CD4-positive, alpha-beta T cell (primary cell): ENCODE data around the gene CYTL1. TPM values are rescaled to one million over a fixed set of nuclear protein-coding genes. Genes with fewer than 3 reads are reported as not detected.

Source experiments
- ATAC-seq: fragments of 200-7000 bp; cut with Tn5 transposase; one replicate; pipeline ENCODE4 v1.10.0; 2022; ENCODE audit warnings: mild to moderate bottlenecking; ENCODE audit not compliant: poor library complexity
- CTCF ChIA-PET: fragments of 350-600 bp; sonication (Branson Sonifier 250); formaldehyde crosslinking; loops from one replicate; lab custom pipeline; 2021; ENCODE audit warnings: antibody characterized with exemption, inconsistent platforms; lab: Charles Lee
- POLR2A ChIA-PET: fragments of 350-600 bp; sonication (Branson Sonifier 250); formaldehyde crosslinking; loops from one replicate; lab custom pipeline; 2021; ENCODE audit warnings: antibody characterized with exemption, inconsistent platforms; lab: Charles Lee
- DNase-seq, 14 experiments: peaks; one replicate each; pipeline ENCODE4 v3.0.0-alpha.2; 2013 to 2020; ENCODE audit warnings: mixed read lengths in 2 of 14
- H3K27ac ChIP-seq, 2 donors: one replicate each; pipeline versions ENCODE4 v1.5.1 to v1.7.0; 2013; ENCODE audit warnings: low read length in 2 of 2, low read depth in 1 of 2, mild to moderate bottlenecking in 1 of 2
- H3K27me3 ChIP-seq, 2 experiments: 1 replicate in 1 of 2; 2 replicates in 1 of 2; pipeline versions ENCODE4 v1.6.1 to v1.7.0; 2013; ENCODE audit warnings: low read length in 2 of 2, control low read depth in 1 of 2, mild to moderate bottlenecking in 1 of 2, moderate library complexity in 1 of 2; ENCODE audit not compliant: insufficient read depth in 2 of 2, control insufficient read depth in 1 of 2
- H3K36me3 ChIP-seq: one replicate; pipeline ENCODE4 v1.6.1; 2013; ENCODE audit warnings: low read length, control low read depth; ENCODE audit not compliant: insufficient read depth
- H3K4me1 ChIP-seq: one replicate; pipeline ENCODE4 v1.6.1; 2013; ENCODE audit warnings: low read length, control low read depth; ENCODE audit not compliant: insufficient read depth
- H3K4me3 ChIP-seq: one replicate; pipeline ENCODE4 v1.5.1; 2013; ENCODE audit warnings: mild to moderate bottlenecking, low read length, moderate library complexity
- H3K9me3 ChIP-seq, 2 experiments: 1 replicate in 1 of 2; 2 replicates in 1 of 2; pipeline versions ENCODE4 v1.6.1 to v1.7.0; 2013; ENCODE audit warnings: low read length in 2 of 2, mild to moderate bottlenecking in 2 of 2, control low read depth in 1 of 2, moderate library complexity in 1 of 2; ENCODE audit not compliant: control insufficient read depth in 1 of 2, insufficient read depth in 1 of 2
- H3K27ac Mint-ChIP-seq: one replicate; pipeline ENCODE4 v1.8.0; 2020; ENCODE audit warnings: mixed read lengths
- H3K27me3 Mint-ChIP-seq: one replicate; pipeline ENCODE4 v1.8.0; 2021; ENCODE audit warnings: mixed read lengths
- H3K36me3 Mint-ChIP-seq: one replicate; pipeline ENCODE4 v1.8.0; 2021; ENCODE audit warnings: low read depth, mixed read lengths
- H3K4me1 Mint-ChIP-seq: one replicate; pipeline ENCODE4 v1.8.0; 2021; ENCODE audit warnings: low read depth, mixed read lengths
- H3K4me3 Mint-ChIP-seq: one replicate; pipeline ENCODE4 v1.8.0; 2020; ENCODE audit warnings: mild to moderate bottlenecking, mixed read lengths
- H3K9me3 Mint-ChIP-seq: one replicate; pipeline ENCODE4 v1.8.0; 2020; ENCODE audit warnings: mixed read lengths
- intact Hi-C, 2 experiments: fragments of 100-400 bp; cut with DNase I in 1 of 2; cut with micrococcal nuclease in 1 of 2; formaldehyde crosslinking; loops; one replicate each; pipeline versions ENCODE4 v1.15.1 to v1.9.0; 2023 to 2025; cut with DNase I, micrococcal nuclease
- total RNA-seq, 174 experiments: library from RNA in 2 of 174; stranded (reverse) in 2 of 174; gene quantifications; one replicate each; pipeline ENCODE4 v1.2.3 and lab custom pipeline; 2021 to 2026
- TF ChIP-seq, protein P1 (sequence below): fragments of 200-600 bp; IDR thresholded peaks from one replicate; pipeline ENCODE4 v1.8.0; 2022; ENCODE audit warnings: antibody characterized with exemption, mild to moderate bottlenecking

The CYTL1 gene
- total RNA-seq, 2 experiments from 2014 or later = not detected

DNA sequence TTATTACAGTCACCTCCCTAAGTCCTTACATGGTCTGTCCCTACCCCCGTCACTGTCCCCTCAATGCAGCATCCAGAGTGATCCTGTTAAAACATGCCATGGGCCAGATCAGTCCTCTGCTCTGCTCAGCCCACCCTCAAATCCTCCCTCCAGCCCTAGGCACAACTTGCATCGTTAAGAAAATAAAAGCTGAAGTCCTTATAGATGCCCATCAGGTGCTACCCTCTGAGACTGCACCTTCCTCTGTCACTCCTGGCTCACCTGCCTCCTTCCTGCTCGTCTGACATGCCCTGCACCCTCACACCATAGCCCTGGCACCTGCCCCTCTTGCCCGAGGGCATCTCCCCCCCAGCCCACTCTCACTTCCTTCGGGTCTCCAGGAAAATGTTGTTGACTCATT is 36.2 kb upstream of the CYTL1 start:
- no peak for ATAC-seq
- TF ChIP-seq, protein P1, sequence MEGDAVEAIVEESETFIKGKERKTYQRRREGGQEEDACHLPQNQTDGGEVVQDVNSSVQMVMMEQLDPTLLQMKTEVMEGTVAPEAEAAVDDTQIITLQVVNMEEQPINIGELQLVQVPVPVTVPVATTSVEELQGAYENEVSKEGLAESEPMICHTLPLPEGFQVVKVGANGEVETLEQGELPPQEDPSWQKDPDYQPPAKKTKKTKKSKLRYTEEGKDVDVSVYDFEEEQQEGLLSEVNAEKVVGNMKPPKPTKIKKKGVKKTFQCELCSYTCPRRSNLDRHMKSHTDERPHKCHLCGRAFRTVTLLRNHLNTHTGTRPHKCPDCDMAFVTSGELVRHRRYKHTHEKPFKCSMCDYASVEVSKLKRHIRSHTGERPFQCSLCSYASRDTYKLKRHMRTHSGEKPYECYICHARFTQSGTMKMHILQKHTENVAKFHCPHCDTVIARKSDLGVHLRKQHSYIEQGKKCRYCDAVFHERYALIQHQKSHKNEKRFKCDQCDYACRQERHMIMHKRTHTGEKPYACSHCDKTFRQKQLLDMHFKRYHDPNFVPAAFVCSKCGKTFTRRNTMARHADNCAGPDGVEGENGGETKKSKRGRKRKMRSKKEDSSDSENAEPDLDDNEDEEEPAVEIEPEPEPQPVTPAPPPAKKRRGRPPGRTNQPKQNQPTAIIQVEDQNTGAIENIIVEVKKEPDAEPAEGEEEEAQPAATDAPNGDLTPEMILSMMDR = no peak
- no peak for DNase-seq
- H3K27ac ChIP-seq = no peak overlapping the region
- peaks cover 23 to 27% of the 10 kb centered on the region in 2 experiments for H3K27me3 ChIP-seq
- ChIA-PET CTCF (no interaction called here), POLR2A (no interaction called here)
- H3K36me3 ChIP-seq = no peaks in the 10 kb centered on the region
- Mint-ChIP-seq H3K27ac (no peak overlapping the region), H3K4me3 (no peak overlapping the region), H3K9me3 (no peaks in the 10 kb centered on the region), H3K4me1 (peaks cover 7% of the 10 kb centered on the region), H3K27me3 (peaks cover 43% of the 10 kb centered on the region), H3K36me3 (no peaks in the 10 kb centered on the region)
- H3K4me1 ChIP-seq = peaks cover 12% of the 10 kb centered on the region
- H3K9me3 ChIP-seq = peaks cover 0 to 11% of the 10 kb centered on the region in 2 experiments
- no peak overlapping the region for H3K4me3 ChIP-seq
- intact Hi-C loops = no loop called here

DNA sequence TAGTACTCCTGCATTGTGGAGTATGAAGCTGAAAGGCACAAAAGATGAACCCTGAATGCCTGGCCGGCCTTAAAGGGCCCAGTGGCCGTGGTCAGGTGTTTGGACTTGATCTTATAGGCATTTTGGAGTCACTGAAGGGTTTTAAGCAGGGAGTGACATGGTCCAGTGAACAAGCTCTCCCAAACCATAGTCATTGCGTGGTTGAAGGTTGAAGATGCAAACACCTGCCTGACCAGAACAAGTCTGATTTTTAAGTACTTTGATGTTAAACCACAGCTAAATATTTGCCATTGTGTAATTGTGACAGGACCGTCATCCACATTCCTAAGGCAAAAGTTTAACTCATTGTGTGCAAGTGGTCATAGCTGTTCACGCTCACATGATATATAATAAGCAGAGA is 35.3 kb upstream of the CYTL1 start:
- TF ChIP-seq, protein P1 = no peak
- peaks cover 52% of the 10 kb centered on the region for H3K27me3 Mint-ChIP-seq
- POLR2A ChIA-PET = no interaction called here

DNA sequence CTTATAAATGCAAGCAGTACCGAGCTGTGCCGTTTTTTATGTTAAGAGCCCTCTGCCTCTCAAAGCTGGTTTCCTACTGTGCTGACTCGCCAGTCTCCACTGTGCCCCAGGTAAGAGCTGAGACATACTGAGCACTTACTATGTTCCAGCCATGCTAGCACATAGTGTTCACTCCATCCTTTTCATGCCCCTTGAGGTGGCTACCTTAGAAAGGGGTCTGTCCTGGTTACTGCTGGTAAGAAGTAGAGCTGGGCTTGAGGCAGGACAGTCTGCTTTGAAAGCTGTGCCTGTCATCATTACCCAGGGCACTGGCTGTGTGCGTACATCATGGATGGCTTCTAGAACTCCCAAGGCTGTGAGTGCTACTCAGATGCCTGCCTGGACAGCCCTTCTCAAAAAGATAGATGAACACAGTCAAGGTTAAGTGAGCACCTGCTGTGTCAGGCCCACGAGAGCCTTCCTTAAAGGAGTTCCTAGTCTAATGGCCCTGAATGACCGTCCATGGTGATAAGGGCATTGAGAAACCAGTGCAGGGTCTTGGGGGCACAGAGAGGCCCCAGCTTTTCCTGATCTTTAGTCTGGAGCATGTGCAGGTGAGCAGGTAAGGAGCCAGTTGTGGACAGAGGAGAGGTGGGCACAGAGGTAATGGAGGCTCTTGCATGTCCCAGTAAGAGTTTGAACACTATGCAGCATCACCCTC is 33.6 kb upstream of the CYTL1 start:
- Histone ChIP-seq H3K36me3 (no peaks in the 10 kb centered on the region), H3K4me1 (peaks cover 12% of the 10 kb centered on the region), H3K9me3 (peaks cover 0 to 8% of the 10 kb centered on the region in 2 experiments), H3K27ac (no peak overlapping the region), H3K27me3 (peaks cover 32 to 33% of the 10 kb centered on the region in 2 experiments), H3K4me3 (no peak overlapping the region)
- CTCF ChIA-PET = no interaction called here
- Mint-ChIP-seq H3K27ac (no peak overlapping the region), H3K36me3 (no peaks in the 10 kb centered on the region), H3K9me3 (no peaks in the 10 kb centered on the region), H3K4me1 (peaks cover 11% of the 10 kb centered on the region), H3K4me3 (peak overlapping the region; percentile 58), H3K27me3 (peaks cover 63% of the 10 kb centered on the region)
- DNase-seq (no peak), ATAC-seq (no peak)
- intact Hi-C loops = no loop called here
- POLR2A ChIA-PET = no interaction called here
- TF ChIP-seq, protein P1 = no peak

More for the DNA sequence above, 35.3 kb upstream of the CYTL1 start:
- CTCF ChIA-PET = no interaction called here
- peaks cover 0 to 8% of the 10 kb centered on the region in 2 experiments for H3K9me3 ChIP-seq
- H3K27ac ChIP-seq = no peak overlapping the region
- ATAC-seq = no peak
- no peak for DNase-seq
- peaks cover 12% of the 10 kb centered on the region for H3K4me1 ChIP-seq
- H3K9me3 Mint-ChIP-seq = no peaks in the 10 kb centered on the region
- H3K4me1 Mint-ChIP-seq = peaks cover 11% of the 10 kb centered on the region
- no peaks in the 10 kb centered on the region for H3K36me3 ChIP-seq
- no peaks in the 10 kb centered on the region for H3K36me3 Mint-ChIP-seq
- H3K4me3 ChIP-seq = no peak overlapping the region
- intact Hi-C loops = no loop called here
- peaks cover 31 to 32% of the 10 kb centered on the region in 2 experiments for H3K27me3 ChIP-seq
- H3K27ac Mint-ChIP-seq = no peak overlapping the region
- no peak overlapping the region for H3K4me3 Mint-ChIP-seq
